HG02623 (cell line): ENCODE measurements around the gene VSNL1.
"Not testable (repeated sequence)": the region's sequence is repeated elsewhere in the genome, so short reads cannot be mapped to it uniquely, and the experiment has no call there.

ENCODE experiments used
- ATAC-seq: cut with Tn5 transposase; IDR thresholded peaks from one replicate; pipeline ENCODE4 v1.9.1; 2021; ENCODE audit warnings: moderate library complexity; ENCODE audit not compliant: unreplicated experiment

The VSNL1 gene

GRCh38 chr2:17541531-17541950, 1.0 kb downstream of the VSNL1 start:
- no peak for ATAC-seq

- ATAC-seq = no peak
Measured at GRCh38 chr2:17542471-17542870, 2.0 kb downstream of the VSNL1 start.

GRCh38 chr2:17543131-17543660, 2.7 kb downstream of the VSNL1 start:
- ATAC-seq = no peak

GRCh38 chr2:17543848-17544247, 3.4 kb downstream of the VSNL1 start:
- ATAC-seq = no peak

GRCh38 chr2:17544256-17544655, 3.8 kb downstream of the VSNL1 start:
- no peak for ATAC-seq

GRCh38 chr2:17545680-17546613, 5.5 kb downstream of the VSNL1 start:
- no peak for ATAC-seq

GRCh38 chr2:17547237-17547636, 6.7 kb downstream of the VSNL1 start:
- no peak for ATAC-seq

GRCh38 chr2:17547737-17548136, 7.2 kb downstream of the VSNL1 start:
- ATAC-seq = no peak

- no peak for ATAC-seq
Measured at GRCh38 chr2:17550907-17551306, 10.4 kb downstream of the VSNL1 start.

GRCh38 chr2:17555150-17555549, 14.7 kb downstream of the VSNL1 start:
- ATAC-seq = no peak

- ATAC-seq = no peak
Measured at GRCh38 chr2:17557596-17557995, 17.1 kb downstream of the VSNL1 start.

- no peak for ATAC-seq
Measured at GRCh38 chr2:17558053-17558452, 17.6 kb downstream of the VSNL1 start.

GRCh38 chr2:17558878-17559277, 18.4 kb downstream of the VSNL1 start:
- no peak for ATAC-seq

- not testable (repeated sequence) for ATAC-seq
Measured at GRCh38 chr2:17565726-17566125, 25.2 kb downstream of the VSNL1 start.

- no peak for ATAC-seq
Measured at GRCh38 chr2:17571681-17572080, 31.2 kb downstream of the VSNL1 start.

- ATAC-seq = no peak
Measured at GRCh38 chr2:17573085-17573803, 32.7 kb downstream of the VSNL1 start.

- no peak for ATAC-seq
Measured at GRCh38 chr2:17573804-17574175, 33.3 kb downstream of the VSNL1 start.

- ATAC-seq = no peak
Measured at GRCh38 chr2:17574406-17575073, 34.0 kb downstream of the VSNL1 start.

GRCh38 chr2:17576802-17577201, 36.3 kb downstream of the VSNL1 start:
- no peak for ATAC-seq

GRCh38 chr2:17578466-17578928, 38.0 kb downstream of the VSNL1 start:
- no peak for ATAC-seq
